Kidney (tissue), 14 donors: Measurements from ENCODE around the gene RAC3. TPM values are rescaled to one million over a fixed set of nuclear protein-coding genes. Genes with fewer than 3 reads are reported as not detected.

ENCODE experiments used
- DNase-seq, 5 donors: peaks; one replicate each; pipeline ENCODE4 v3.0.0-alpha.2; 2013 to 2020
- FAIRE-seq: peaks from 2 replicates; lab custom pipeline; 2012; peaks lifted over from hg19 to GRCh38; lab: Jason Lieb, UNC
- H3K27ac ChIP-seq, 2 donors: one replicate each; pipeline ENCODE4 v1.7.0; 2013; ENCODE audit warnings: low read depth in 2 of 2, low read length in 2 of 2, inconsistent platforms in 1 of 2
- H3K27me3 ChIP-seq: one replicate; pipeline ENCODE4 v1.7.1; 2013; ENCODE audit warnings: low read length, inconsistent platforms; ENCODE audit not compliant: control insufficient read depth, insufficient read depth
- H3K36me3 ChIP-seq, 3 donors: one replicate each; pipeline versions ENCODE4 v1.7.0 to v1.7.1; 2013; ENCODE audit warnings: low read length in 3 of 3, control low read depth in 1 of 3, inconsistent platforms in 1 of 3; ENCODE audit not compliant: insufficient read depth in 3 of 3, control insufficient read depth in 2 of 3
- H3K4me1 ChIP-seq, 3 donors: one replicate each; pipeline versions ENCODE4 v1.7.0 to v1.7.1; 2013; ENCODE audit warnings: low read length in 3 of 3, inconsistent platforms in 1 of 3, low read depth in 1 of 3; ENCODE audit not compliant: control insufficient read depth in 2 of 3, insufficient read depth in 2 of 3
- H3K4me3 ChIP-seq, 3 donors: one replicate each; pipeline versions ENCODE4 v1.7.0 to v1.8.1; 2013; ENCODE audit warnings: low read length in 3 of 3, control low read depth in 1 of 3, inconsistent platforms in 1 of 3
- H3K9ac ChIP-seq, 3 donors: one replicate each; pipeline versions ENCODE4 v1.7.0 to v1.7.1; 2013; ENCODE audit warnings: low read length in 3 of 3, control low read depth in 1 of 3, inconsistent platforms in 1 of 3
- H3K9me3 ChIP-seq, 3 donors: one replicate each; pipeline versions ENCODE4 v1.7.0 to v1.7.1; 2013; ENCODE audit warnings: low read length in 3 of 3, control low read depth in 1 of 3, inconsistent platforms in 1 of 3; ENCODE audit not compliant: control insufficient read depth in 2 of 3, insufficient read depth in 1 of 3
- intact Hi-C: fragments of 100-400 bp; cut with DNase I; formaldehyde crosslinking; loops from one replicate; pipeline ENCODE4 v1.11.1; 2022
- polyA plus RNA-seq: library from polyadenylated mRNA; stranded (reverse); fragments of 350-450 nt; fragmentation: Illumina TruSeq; extraction: RNeasy Lipid Tissue Mini Kit (QIAGEN cat#74804); gene quantifications from one replicate; pipeline ENCODE4 v1.2.3, GENCODE V29; 2014; ENCODE audit warnings: low read depth, low replicate concordance; ENCODE audit not compliant: insufficient read depth
- total RNA-seq: library from RNA; stranded (reverse); fragmentation: NEBNext Ultra II Directional; extraction: Animal tissue kit (Norgen Biotek cat#: 25700); gene quantifications from one replicate; pipeline ENCODE4 v1.2.1, GENCODE V29; 2021
- TF ChIP-seq, protein P1 (sequence below): IDR thresholded peaks from 3 replicates; pipeline ENCODE4 v1.5.1; 2012; ENCODE audit warnings: mild to moderate bottlenecking, moderate library complexity, borderline replicate concordance; ENCODE audit not compliant: insufficient read depth; ENCODE audit errors: extremely low read depth
- donor health status: control.
- donor health status: control.
- donor health status: control.
- donor health status: control.
- donor health status: control.
- donor health status: DM: yes; HTN: yes; CAD: no.
- donor health status: Normal renal cell carcinoma (clear cell type).

RAC3 gene
- total and polyA plus RNA-seq, 2 donors from 2014 or later: 2.6 to 13.1 TPM

DNA sequence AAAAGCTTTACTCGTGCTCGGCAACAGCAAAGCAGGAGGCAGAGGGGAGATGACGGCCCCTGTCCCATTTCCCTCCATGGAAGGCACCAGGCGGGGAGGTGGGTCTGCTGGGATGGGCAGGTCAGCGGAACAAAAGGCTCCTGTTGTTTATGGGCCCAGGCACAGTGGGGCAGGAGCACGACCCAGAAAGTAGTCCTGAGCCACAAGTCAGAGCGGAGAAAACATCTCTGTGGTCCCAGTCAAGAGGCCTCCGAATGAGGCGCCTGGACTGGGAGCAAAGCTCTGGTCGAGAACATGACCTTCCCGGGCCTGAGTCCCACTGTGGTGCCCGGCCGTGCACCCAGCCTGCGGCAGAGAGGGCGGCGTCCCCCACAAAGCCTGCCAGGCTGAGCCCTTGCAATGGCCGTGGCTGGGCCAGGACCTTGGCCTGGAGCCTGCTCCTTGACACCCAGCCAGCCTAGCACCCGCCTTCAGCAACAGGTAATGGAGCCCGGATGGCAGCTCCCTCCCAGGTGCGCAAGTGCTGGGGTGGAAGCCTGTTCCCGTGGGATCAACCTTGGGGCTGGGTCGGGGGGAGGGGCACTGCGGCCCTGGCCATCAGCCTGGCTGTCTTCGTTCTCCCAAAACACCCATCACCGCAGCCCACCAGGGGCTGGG, 16.6 kb downstream of the RAC3 start:
- H3K9ac ChIP-seq: no peak overlapping the region
- H3K4me1 ChIP-seq: peaks cover 0 to 17% (median 4%) of the 10 kb centered on the region in 3 donors
- no peak overlapping the region for H3K4me3 ChIP-seq
- H3K36me3 ChIP-seq: peaks cover 0 to 3% (median 2%) of the 10 kb centered on the region in 3 donors
- TF ChIP-seq, protein P1, sequence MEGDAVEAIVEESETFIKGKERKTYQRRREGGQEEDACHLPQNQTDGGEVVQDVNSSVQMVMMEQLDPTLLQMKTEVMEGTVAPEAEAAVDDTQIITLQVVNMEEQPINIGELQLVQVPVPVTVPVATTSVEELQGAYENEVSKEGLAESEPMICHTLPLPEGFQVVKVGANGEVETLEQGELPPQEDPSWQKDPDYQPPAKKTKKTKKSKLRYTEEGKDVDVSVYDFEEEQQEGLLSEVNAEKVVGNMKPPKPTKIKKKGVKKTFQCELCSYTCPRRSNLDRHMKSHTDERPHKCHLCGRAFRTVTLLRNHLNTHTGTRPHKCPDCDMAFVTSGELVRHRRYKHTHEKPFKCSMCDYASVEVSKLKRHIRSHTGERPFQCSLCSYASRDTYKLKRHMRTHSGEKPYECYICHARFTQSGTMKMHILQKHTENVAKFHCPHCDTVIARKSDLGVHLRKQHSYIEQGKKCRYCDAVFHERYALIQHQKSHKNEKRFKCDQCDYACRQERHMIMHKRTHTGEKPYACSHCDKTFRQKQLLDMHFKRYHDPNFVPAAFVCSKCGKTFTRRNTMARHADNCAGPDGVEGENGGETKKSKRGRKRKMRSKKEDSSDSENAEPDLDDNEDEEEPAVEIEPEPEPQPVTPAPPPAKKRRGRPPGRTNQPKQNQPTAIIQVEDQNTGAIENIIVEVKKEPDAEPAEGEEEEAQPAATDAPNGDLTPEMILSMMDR: no peak
- intact Hi-C loops: no loop called here
- H3K27me3 ChIP-seq: no peaks in the 10 kb centered on the region
- DNase-seq: no peak
- H3K9me3 ChIP-seq: no peaks in the 10 kb centered on the region
- FAIRE-seq: no peak
- no peak overlapping the region for H3K27ac ChIP-seq

DNA sequence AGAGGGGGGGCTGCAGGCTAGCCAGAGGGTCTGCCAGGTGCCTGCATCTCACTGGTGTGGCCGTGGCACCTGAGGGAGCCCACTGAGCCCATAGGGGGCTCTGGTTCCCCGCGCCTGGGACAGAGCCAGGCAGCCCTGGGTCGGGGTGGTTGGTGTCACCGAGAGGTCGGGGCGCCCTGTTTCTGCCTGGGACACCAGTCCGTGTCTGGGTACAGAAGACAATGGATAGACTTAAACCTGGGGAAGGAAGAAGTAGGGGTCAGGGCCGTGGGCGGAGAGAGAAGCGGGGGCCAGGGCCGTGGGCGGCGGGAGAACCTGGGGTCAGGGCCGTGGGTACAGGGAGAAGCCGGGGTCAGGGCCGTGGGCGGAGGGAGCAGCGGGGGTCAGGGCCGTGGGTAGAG, 17.1 kb downstream of the RAC3 start:
- TF ChIP-seq, protein P1: no peak
- H3K36me3 ChIP-seq: peaks cover 0 to 3% (median 2%) of the 10 kb centered on the region in 3 donors

DNA sequence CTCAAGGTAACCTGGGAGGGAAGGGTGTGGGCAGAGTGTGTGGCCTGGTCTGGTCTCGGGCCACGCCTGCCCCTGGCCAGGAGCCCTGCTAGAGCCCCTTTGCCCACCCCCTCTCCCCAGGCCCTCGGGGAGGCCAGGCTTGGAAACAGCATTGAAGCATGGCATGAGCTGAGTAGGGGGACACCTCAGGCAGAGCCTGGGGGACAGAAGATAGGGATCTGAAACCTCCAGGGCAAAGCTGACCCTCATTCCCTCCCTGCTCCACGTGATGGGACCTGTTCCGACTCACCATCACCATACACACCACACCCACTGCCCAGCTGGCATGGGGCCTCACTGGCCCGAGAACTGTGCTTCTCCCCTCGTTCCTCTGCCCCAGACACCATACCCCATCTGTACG, 17.6 kb downstream of the RAC3 start:
- no peaks in the 10 kb centered on the region for H3K27me3 ChIP-seq
- TF ChIP-seq, protein P1: no peak
- H3K4me1 ChIP-seq: peaks cover 0 to 23% (median 8%) of the 10 kb centered on the region in 3 donors
- FAIRE-seq (no peak), DNase-seq (no peak)
- peaks cover 2 to 3% (median 3%) of the 10 kb centered on the region in 3 donors for H3K36me3 ChIP-seq
- H3K4me3 ChIP-seq: no peak overlapping the region
- intact Hi-C loops: no loop called here
- no peaks in the 10 kb centered on the region for H3K9me3 ChIP-seq
- H3K27ac ChIP-seq: no peak overlapping the region
- no peak overlapping the region for H3K9ac ChIP-seq

More for the DNA sequence above, 17.1 kb downstream of the RAC3 start:
- Histone ChIP-seq H3K9me3 (no peaks in the 10 kb centered on the region), H3K4me1 (peaks cover 0 to 20% (median 8%) of the 10 kb centered on the region in 3 donors), H3K4me3 (no peak overlapping the region), H3K27me3 (no peaks in the 10 kb centered on the region), H3K27ac (no peak overlapping the region), H3K9ac (no peak overlapping the region)
- no peak for FAIRE-seq
- intact Hi-C loops: no loop called here
- DNase-seq: no peak
